ENCODE data around the gene PRDX2. TPM values are rescaled to one million over a fixed set of nuclear protein-coding genes. Genes with fewer than 3 reads are reported as not detected.

The PRDX2 gene
- total and polyA plus RNA-seq, 12 donors = 235 to 827 (median 744) TPM

- Histone ChIP-seq H3K36me3 (peaks cover 0 to 19% (median 0%) of the 10 kb centered on the region in 9 donors), H3K27me3 (no peaks in the 10 kb centered on the region), H3K4me3 (peak overlapping the region; percentile 64 to 100 (median 85)), H3K9me3 (no peaks in the 10 kb centered on the region), H3K4me1 (peaks cover 21 to 63% (median 51%) of the 10 kb centered on the region in 9 donors), H3K27ac (peak overlapping the region; percentile 94 to 100 (median 99))
- DNase-seq = peak; percentile 62 to 76
- no peak for TF ChIP-seq CTCF (IDR thresholded peaks at IDR 0.05)
- ATAC-seq = no peak
- intact Hi-C loops (cut with DNase I) = loop anchor here in 5 of 10 donors (2.0 to 10.0 kb wide), 5 partner anchors 13 to 363 kb away; partner anchors contain the start of genes IER2 (in 2 of the 5), STX10 (in 2 of the 5) and TNPO2 (in 1 of the 5)
- 1% methylated on average over 81 to 84 of the region's 84 CpGs for WGBS, 2 donors
Measured at GRCh38 chr19:12792051-12792852, 9.3 kb downstream of the PRDX2 start.

- intact Hi-C loops (cut with DNase I) = loop anchor here in 6 of 10 donors (1.0 to 10.0 kb wide), 6 partner anchors 13 to 363 kb away; partner anchors contain the start of genes IER2 (in 2 of the 6), STX10 (in 2 of the 6) and TNPO2 (in 1 of the 6)
- WGBS, 2 donors = 0 to 1% methylated on average over 73 of the region's 73 CpGs
- peak within 1 kb of the TSS; percentile 64 to 100 (median 85) for H3K4me3 ChIP-seq
- no peaks in the 10 kb centered on the region for H3K9me3 ChIP-seq
- TF ChIP-seq CTCF (IDR thresholded peaks at IDR 0.05) = no peak
- peak; percentile 55 to 77 (median 72) for ATAC-seq
- peaks cover 24 to 66% (median 56%) of the 10 kb centered on the region in 9 donors for H3K4me1 ChIP-seq
- peaks cover 0 to 15% (median 0%) of the 10 kb centered on the region in 9 donors for H3K36me3 ChIP-seq
- DNase-seq = peak; percentile 98
- no peaks in the 10 kb centered on the region for H3K27me3 ChIP-seq
- peak within 1 kb of the TSS; percentile 94 to 100 (median 99) for H3K27ac ChIP-seq
Measured at GRCh38 chr19:12791345-12792050, 10.1 kb downstream of the PRDX2 start, which contains the start of gene JUNB. TSS of gene JUNB (plus strand) at chr19:12791486. CDS start at chr19:12791772, 286 bp downstream.

- peaks cover 31 to 66% (median 56%) of the 10 kb centered on the region in 9 donors for H3K4me1 ChIP-seq
- ATAC-seq (no peak), DNase-seq (no peak)
- no peaks in the 10 kb centered on the region for H3K27me3 ChIP-seq
- H3K4me3 ChIP-seq = peak overlapping the region; percentile 30 to 100 (median 85)
- WGBS, 2 donors = 2 to 3% methylated on average over 22 of the region's 22 CpGs
- intact Hi-C loops (cut with DNase I) = loop anchor here in 6 of 10 donors (1.0 to 10.0 kb wide), 5 partner anchors 12 to 364 kb away; partner anchors contain the start of genes IER2 (in 2 of the 6), STX10 (in 2 of the 6) and TNPO2 (in 1 of the 6)
- H3K9me3 ChIP-seq = no peaks in the 10 kb centered on the region
- TF ChIP-seq CTCF (IDR thresholded peaks at IDR 0.05) = no peak
- peak overlapping the region; percentile 94 to 100 (median 99) for H3K27ac ChIP-seq
- peaks cover 0 to 15% (median 0%) of the 10 kb centered on the region in 9 donors for H3K36me3 ChIP-seq
Measured at GRCh38 chr19:12790628-12791344, 10.8 kb downstream of the PRDX2 start.
